GM21825 (cell line): ENCODE data around the gene ATAD3B.
"Not testable (repeated sequence)": the region's sequence is repeated elsewhere in the genome, so short reads cannot be mapped to it uniquely, and the experiment has no call there.

ENCODE experiments used
- ATAC-seq: cut with Tn5 transposase; IDR thresholded peaks from one replicate; pipeline ENCODE4 v1.9.1; 2021; ENCODE audit warnings: mild to moderate bottlenecking, moderate library complexity; ENCODE audit not compliant: unreplicated experiment

ATAD3B gene

GRCh38 chr1:1432951-1433803, 38.4 kb upstream of the ATAD3B start:
- no peak for ATAC-seq

- ATAC-seq = no peak
Measured at GRCh38 chr1:1433804-1434130, 37.8 kb upstream of the ATAD3B start.

- no peak for ATAC-seq
Measured at GRCh38 chr1:1434131-1434823, 37.3 kb upstream of the ATAD3B start.

DNA sequence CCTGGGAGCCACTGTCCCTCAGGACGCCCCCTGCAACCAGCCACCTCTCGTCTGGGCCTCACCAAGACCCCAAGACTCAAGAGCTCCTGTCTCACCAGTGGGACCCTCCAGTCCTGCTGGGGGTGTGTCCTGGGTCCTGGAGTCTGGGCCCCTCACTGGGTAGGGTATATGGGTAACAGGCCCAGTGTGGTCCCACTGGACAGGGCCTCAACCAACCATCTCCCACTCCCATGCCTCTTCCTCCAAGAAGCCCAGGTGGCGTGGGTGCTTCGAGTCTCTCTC, 36.8 kb upstream of the ATAD3B start:
- ATAC-seq = no peak

DNA sequence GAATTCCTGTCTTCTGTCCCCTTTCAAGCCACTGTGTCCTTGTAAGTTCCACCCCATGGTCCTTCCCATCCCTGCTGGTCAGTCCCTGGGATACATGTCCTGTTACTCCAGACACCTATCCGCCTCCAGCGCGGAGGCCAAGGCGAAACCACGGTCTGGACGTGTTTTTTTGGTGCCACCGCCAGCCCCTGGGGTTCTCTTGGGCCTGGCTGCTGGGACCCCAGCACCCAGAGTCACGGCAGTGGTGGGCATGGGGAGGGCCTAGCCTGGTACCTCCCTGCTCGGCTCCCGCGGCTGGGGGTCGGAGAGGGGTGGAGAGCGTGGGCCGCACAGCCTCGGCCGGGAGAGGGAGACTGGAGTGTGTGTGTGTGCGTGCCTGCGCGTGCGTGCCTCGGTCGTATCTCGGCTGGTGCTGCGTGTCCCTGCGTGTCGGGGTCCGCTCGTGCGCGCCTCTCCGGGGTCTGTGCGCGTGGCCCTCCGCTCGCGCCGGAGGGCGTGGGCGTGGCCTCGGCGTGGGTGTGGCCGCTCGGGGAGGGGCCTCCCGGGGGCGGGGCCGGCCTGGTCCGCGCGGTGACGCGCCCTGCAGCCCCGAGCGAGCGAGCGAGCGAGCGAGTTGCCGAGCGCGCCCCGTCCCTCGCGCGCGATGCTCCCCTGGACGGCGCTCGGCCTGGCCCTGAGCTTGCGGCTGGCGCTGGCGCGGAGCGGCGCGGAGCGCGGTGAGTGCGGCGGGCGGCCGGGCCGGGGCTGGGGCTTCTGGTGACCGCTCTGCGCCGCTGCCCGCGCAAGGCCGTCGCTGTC, 36.3 kb upstream of the ATAD3B start, which contains the start of gene VWA1:
Gene VWA1 (plus strand): TSS at position 585 of the 798 bp plus-strand sequence. CDS start 59 bp downstream, at position 644.
- ATAC-seq = peak; percentile 49

GRCh38 chr1:1435911-1436629, 35.5 kb upstream of the ATAD3B start:
- no peak for ATAC-seq

- ATAC-seq = no peak
Measured at GRCh38 chr1:1436630-1437032, 34.9 kb upstream of the ATAD3B start.

- no peak for ATAC-seq
Measured at GRCh38 chr1:1437033-1437903, 34.3 kb upstream of the ATAD3B start.

- ATAC-seq = no peak
Measured at GRCh38 chr1:1437904-1438376, 33.6 kb upstream of the ATAD3B start.

- ATAC-seq = no peak
Measured at GRCh38 chr1:1438531-1439381, 32.8 kb upstream of the ATAD3B start.

DNA sequence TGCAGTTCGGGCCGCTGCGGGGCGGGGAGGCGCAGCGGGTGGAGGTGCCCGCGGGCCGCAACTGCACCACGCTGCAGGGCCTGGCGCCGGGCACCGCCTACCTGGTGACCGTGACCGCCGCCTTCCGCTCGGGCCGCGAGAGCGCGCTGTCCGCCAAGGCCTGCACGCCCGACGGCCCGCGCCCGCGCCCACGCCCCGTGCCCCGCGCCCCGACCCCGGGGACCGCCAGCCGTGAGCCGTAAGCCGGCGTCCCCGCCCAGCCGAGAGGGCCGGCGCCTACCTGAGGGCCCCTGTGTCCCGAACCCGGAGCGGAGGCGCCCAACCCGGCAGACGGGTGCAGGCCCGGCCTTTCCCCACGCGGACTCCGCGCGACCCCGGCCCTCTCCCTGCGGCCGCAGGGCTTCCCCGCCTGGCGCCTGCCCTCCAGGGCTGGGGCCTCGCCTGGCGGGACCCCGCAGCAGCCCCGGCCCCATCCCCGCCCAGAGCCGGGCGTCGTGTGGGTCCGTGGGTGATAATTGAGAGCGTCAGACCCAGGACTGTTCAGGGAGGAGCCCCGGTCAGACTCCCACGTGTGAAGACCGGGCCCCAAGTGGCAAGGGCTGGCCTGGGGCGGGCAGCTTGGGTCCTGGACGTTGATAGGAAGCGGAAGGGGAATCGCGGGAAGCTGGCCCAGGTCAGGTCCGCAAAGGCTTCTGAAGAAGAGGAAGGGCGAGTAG, 31.9 kb upstream of the ATAD3B start:
- ATAC-seq = no peak

- ATAC-seq = no peak
Measured at GRCh38 chr1:1440262-1441001, 31.1 kb upstream of the ATAD3B start.

GRCh38 chr1:1441002-1441888, 30.3 kb upstream of the ATAD3B start:
- ATAC-seq = no peak

GRCh38 chr1:1442069-1442770, 29.3 kb upstream of the ATAD3B start:
- ATAC-seq = no peak

DNA sequence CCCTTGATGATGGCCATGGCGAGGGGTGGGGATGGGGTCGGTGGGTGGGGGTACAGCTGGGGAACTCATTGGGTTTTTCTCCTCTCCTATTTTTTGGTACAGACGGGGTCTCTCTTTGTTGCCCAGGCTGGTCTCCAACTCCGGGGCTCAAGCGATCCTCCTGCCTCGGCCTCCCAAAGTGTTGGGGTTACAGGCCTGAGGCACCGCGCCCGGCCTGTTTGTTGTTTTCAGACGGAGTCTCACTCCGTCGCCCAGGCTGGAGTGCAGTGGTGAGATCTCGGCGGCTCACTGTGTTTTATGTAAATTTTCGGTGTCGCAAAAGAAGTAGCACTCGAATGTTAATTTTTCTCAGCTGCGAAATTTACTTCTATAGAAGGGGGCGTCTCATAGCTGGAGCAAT, 24.9 kb upstream of the ATAD3B start:
- ATAC-seq = not testable (repeated sequence)

GRCh38 chr1:1449099-1449739, 22.3 kb upstream of the ATAD3B start, which contains the start of gene ATAD3C:
ATAD3C (plus strand) TSS chr1:1449689; CDS start chr1:1450684, 995 bp downstream.
- ATAC-seq = no peak
